Measurements from ENCODE around the gene NECTIN2.

The NECTIN2 gene

DNA sequence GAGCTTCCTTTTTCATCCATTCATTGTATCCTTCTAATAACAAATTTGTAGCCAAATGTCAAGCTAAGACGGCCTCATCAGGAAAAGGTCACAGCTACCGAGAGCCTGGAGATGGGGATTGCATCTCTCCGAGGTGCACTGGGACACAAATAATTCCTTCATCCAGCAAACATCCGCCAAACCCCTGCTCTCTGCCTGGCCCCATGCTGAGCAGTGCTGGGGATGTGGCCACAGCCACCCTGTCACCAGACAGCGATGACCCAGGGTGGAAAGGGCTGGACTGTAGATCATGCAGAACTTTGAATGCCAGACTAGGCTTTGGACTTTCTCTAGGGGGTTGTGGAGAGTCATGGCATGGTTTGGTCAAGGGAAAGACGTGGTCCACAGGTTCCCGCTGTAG, 46.8 kb downstream of the NECTIN2 start:
- H3K27ac ChIP-seq (ENCODE audit: low read length), result no peak overlapping the region
- H4K20me1 ChIP-seq (ENCODE audit: insufficient read depth, low read length), result peaks cover 7% of the 10 kb centered on the region; the same call in 1 of the 2 replicates
- H3K4me2 ChIP-seq (ENCODE audit: low read length), result peak overlapping the region; percentile 100; the same call in 1 of the 2 replicates
- no peak overlapping the region for H3K4me3 ChIP-seq (ENCODE audit: low read length)
- H3K36me3 ChIP-seq (replicated peaks; ENCODE audit: low read depth, low read length), result peaks cover 46% of the 10 kb centered on the region
- H3K9me3 ChIP-seq (ENCODE audit: insufficient read depth, low read length), result no peaks in the 10 kb centered on the region
- no peak overlapping the region for H3K9ac ChIP-seq (ENCODE audit: low read length)
- H3K4me1 ChIP-seq (ENCODE audit: low read length), result peaks cover 23% of the 10 kb centered on the region
- peaks cover 57% of the 10 kb centered on the region for H3K79me2 ChIP-seq (ENCODE audit: low read length)
- no peaks in the 10 kb centered on the region for H3K27me3 ChIP-seq (ENCODE audit: low read depth, low read length)
- TF ChIP-seq, protein P1, sequence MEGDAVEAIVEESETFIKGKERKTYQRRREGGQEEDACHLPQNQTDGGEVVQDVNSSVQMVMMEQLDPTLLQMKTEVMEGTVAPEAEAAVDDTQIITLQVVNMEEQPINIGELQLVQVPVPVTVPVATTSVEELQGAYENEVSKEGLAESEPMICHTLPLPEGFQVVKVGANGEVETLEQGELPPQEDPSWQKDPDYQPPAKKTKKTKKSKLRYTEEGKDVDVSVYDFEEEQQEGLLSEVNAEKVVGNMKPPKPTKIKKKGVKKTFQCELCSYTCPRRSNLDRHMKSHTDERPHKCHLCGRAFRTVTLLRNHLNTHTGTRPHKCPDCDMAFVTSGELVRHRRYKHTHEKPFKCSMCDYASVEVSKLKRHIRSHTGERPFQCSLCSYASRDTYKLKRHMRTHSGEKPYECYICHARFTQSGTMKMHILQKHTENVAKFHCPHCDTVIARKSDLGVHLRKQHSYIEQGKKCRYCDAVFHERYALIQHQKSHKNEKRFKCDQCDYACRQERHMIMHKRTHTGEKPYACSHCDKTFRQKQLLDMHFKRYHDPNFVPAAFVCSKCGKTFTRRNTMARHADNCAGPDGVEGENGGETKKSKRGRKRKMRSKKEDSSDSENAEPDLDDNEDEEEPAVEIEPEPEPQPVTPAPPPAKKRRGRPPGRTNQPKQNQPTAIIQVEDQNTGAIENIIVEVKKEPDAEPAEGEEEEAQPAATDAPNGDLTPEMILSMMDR (IDR thresholded peaks at IDR 0.05; ENCODE audit: low read depth, low read length), result no peak
- no peak for TF ChIP-seq EZH2phosphoT487 (IDR thresholded peaks at IDR 0.05; ENCODE audit: low read depth)
- H2AFZ ChIP-seq (ENCODE audit: low read depth, low read length), result no peak overlapping the region

DNA sequence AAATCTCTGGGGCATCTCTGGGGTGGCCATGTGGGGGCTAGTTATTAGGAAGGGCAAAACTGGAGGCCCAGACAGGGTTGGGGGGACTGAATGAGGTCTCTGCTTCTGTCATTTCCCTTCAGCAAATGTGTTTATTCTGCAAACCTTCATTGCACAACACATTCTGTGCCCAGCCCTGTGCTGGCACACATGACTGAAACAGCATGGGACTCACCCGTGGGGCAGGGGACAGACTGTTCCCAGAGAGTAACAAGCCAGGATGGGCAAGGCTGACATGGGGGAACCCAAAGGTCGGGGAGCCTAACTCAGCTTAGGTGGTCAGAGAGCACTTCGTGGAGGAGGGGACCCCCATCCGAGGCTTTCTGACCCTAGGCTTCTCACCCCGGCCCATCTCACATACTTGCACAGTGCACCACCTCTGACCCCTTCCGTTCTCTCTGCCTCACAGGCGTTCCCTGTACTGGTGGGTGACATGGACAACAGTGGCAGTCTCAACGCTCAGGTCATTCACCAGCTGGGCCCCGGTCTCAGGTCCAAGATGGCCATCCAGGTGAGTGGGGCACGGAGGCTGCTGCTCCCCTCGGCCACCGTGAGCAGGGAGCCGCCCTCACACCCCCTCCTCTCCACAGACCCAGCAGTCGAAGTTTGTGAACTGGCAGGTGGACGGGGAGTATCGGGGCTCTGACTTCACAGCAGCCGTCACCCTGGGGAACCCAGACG, 47.4 kb downstream of the NECTIN2 start:
- H3K27me3 ChIP-seq (ENCODE audit: low read depth, low read length), result no peaks in the 10 kb centered on the region
- H3K4me3 ChIP-seq (ENCODE audit: low read length), result no peak overlapping the region
- H2AFZ ChIP-seq (ENCODE audit: low read depth, low read length), result no peak overlapping the region
- H3K36me3 ChIP-seq (replicated peaks; ENCODE audit: low read depth, low read length), result peaks cover 50% of the 10 kb centered on the region
- no peak overlapping the region for H3K4me2 ChIP-seq (ENCODE audit: low read length)
- peaks cover 23% of the 10 kb centered on the region for H3K4me1 ChIP-seq (ENCODE audit: low read length)
- H3K27ac ChIP-seq (ENCODE audit: low read length), result no peak overlapping the region
- TF ChIP-seq EZH2phosphoT487 (IDR thresholded peaks at IDR 0.05; ENCODE audit: low read depth), result no peak
- no peaks in the 10 kb centered on the region for H3K9me3 ChIP-seq (ENCODE audit: insufficient read depth, low read length)
- H4K20me1 ChIP-seq (ENCODE audit: insufficient read depth, low read length), result peaks cover 7% of the 10 kb centered on the region; the same call in 1 of the 2 replicates
- H3K9ac ChIP-seq (ENCODE audit: low read length), result no peak overlapping the region
- peaks cover 57% of the 10 kb centered on the region for H3K79me2 ChIP-seq (ENCODE audit: low read length)

GRCh38 chr19:44894052-44894400, 47.9 kb downstream of the NECTIN2 start:
- no peak for TF ChIP-seq EZH2phosphoT487 (IDR thresholded peaks at IDR 0.05; ENCODE audit: low read depth)
- TF ChIP-seq, protein P1 (IDR thresholded peaks at IDR 0.05; ENCODE audit: low read depth, low read length), result no peak
- Histone ChIP-seq H3K4me3 (ENCODE audit: low read length) (no peak overlapping the region), H3K9ac (ENCODE audit: low read length) (no peak overlapping the region), H4K20me1 (ENCODE audit: insufficient read depth, low read length) (peaks cover 7% of the 10 kb centered on the region; the same call in 1 of the 2 replicates), H3K27me3 (ENCODE audit: low read depth, low read length) (no peaks in the 10 kb centered on the region), H3K4me1 (ENCODE audit: low read length) (peaks cover 18% of the 10 kb centered on the region), H3K36me3 (replicated peaks; ENCODE audit: low read depth, low read length) (peaks cover 50% of the 10 kb centered on the region), H3K27ac (ENCODE audit: low read length) (no peak overlapping the region), H3K79me2 (ENCODE audit: low read length) (peaks cover 57% of the 10 kb centered on the region), H3K9me3 (ENCODE audit: insufficient read depth, low read length) (no peaks in the 10 kb centered on the region), H2AFZ (ENCODE audit: low read depth, low read length) (no peak overlapping the region), H3K4me2 (ENCODE audit: low read length) (no peak overlapping the region)

- TF ChIP-seq, protein P1 (IDR thresholded peaks at IDR 0.05; ENCODE audit: low read depth, low read length), result no peak
- TF ChIP-seq EZH2phosphoT487 (IDR thresholded peaks at IDR 0.05; ENCODE audit: low read depth), result no peak
- no peak overlapping the region for H2AFZ ChIP-seq (ENCODE audit: low read depth, low read length)
- no peak overlapping the region for H3K4me2 ChIP-seq (ENCODE audit: low read length)
- H3K9me3 ChIP-seq (ENCODE audit: insufficient read depth, low read length), result no peaks in the 10 kb centered on the region
- no peaks in the 10 kb centered on the region for H3K27me3 ChIP-seq (ENCODE audit: low read depth, low read length)
- peaks cover 53% of the 10 kb centered on the region for H3K79me2 ChIP-seq (ENCODE audit: low read length)
- H4K20me1 ChIP-seq (ENCODE audit: insufficient read depth, low read length), result peaks cover 8% of the 10 kb centered on the region; the same call in 1 of the 2 replicates
- peaks cover 9% of the 10 kb centered on the region for H3K4me1 ChIP-seq (ENCODE audit: low read length)
- H3K9ac ChIP-seq (ENCODE audit: low read length), result no peak overlapping the region
- no peak overlapping the region for H3K4me3 ChIP-seq (ENCODE audit: low read length)
- peaks cover 52% of the 10 kb centered on the region for H3K36me3 ChIP-seq (replicated peaks; ENCODE audit: low read depth, low read length)
- no peak overlapping the region for H3K27ac ChIP-seq (ENCODE audit: low read length)
Measured at GRCh38 chr19:44894946-44895345, 48.8 kb downstream of the NECTIN2 start.
